ENCODE data around the gene SLC35E4. TPM values are rescaled to one million over a fixed set of nuclear protein-coding genes. Genes with fewer than 3 reads are reported as not detected.

The SLC35E4 gene
- total RNA-seq, 4 donors from 2014 or later: 14.6 to 22.2 (median 18.6) TPM

GRCh38 chr22:30596199-30596598 is 39.4 kb upstream of the SLC35E4 start:
- no peak for TF ChIP-seq CTCF (IDR thresholded peaks at IDR 0.05)
- no peak for TF ChIP-seq POLR2A (IDR thresholded peaks at IDR 0.05)
- no peak overlapping the region for H3K4me3 ChIP-seq (ENCODE audit: low read depth, poor library complexity, severe bottlenecking)
- 58 to 79% methylated on average over 2 of the region's 2 CpGs for WGBS, 2 donors
- intact Hi-C loops (cut with DNase I; ENCODE audit: low total_unique reads): no loop called here
- DNase-seq (ENCODE audit: low spot score in 2 of 2): no peak

- 91 to 97% methylated on average over 7 to 29 of the region's 29 CpGs for WGBS, 2 donors
- no peak for DNase-seq (ENCODE audit: low spot score in 2 of 2)
- intact Hi-C loops (cut with DNase I; ENCODE audit: low total_unique reads): no loop called here
- H3K4me3 ChIP-seq (ENCODE audit: low read depth, poor library complexity, severe bottlenecking): no peak overlapping the region
- TF ChIP-seq CTCF (IDR thresholded peaks at IDR 0.05) (no peak), POLR2A (IDR thresholded peaks at IDR 0.05) (no peak)
These were observed 38.7 kb upstream of the SLC35E4 start for GRCh38 chr22:30596886-30597285.

DNA sequence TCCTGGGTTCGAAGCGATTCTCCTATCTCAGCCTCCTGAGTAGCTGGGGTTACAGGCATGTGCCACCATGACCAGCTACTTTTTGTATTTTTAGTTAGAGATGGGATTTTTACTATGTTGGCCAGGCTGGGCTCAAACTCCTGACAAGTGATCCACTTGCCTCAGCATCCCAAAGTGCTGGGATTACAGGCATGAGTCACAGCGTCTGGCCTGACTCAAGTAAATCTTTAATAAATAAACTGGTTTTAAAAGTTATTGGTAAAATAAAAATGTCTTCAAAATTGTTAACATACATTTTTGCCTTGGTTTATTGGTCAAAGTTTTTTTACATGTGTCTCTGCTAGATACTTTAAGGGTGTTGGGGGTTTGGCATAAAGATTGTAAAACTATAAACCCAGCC is 36.6 kb upstream of the SLC35E4 start:
- no peak for TF ChIP-seq CTCF (IDR thresholded peaks at IDR 0.05)
- TF ChIP-seq POLR2A (IDR thresholded peaks at IDR 0.05): no peak
- H3K4me3 ChIP-seq (ENCODE audit: low read depth, poor library complexity, severe bottlenecking): no peak overlapping the region
- no peak for DNase-seq (ENCODE audit: low spot score in 2 of 2)
- intact Hi-C loops (cut with DNase I; ENCODE audit: low total_unique reads): no loop called here
- WGBS, 2 donors: 94 to 95% methylated on average over 3 of the region's 3 CpGs

- TF ChIP-seq POLR2A (IDR thresholded peaks at IDR 0.05): no peak
- TF ChIP-seq CTCF (IDR thresholded peaks at IDR 0.05): no peak
- intact Hi-C loops (cut with DNase I; ENCODE audit: low total_unique reads): no loop called here
- H3K4me3 ChIP-seq (ENCODE audit: low read depth, poor library complexity, severe bottlenecking): no peak overlapping the region
- WGBS, 2 donors: 55 to 59% methylated on average over 3 of the region's 3 CpGs
- no peak for DNase-seq (ENCODE audit: low spot score in 2 of 2)
These were observed 34.7 kb upstream of the SLC35E4 start for GRCh38 chr22:30600921-30601320.

DNA sequence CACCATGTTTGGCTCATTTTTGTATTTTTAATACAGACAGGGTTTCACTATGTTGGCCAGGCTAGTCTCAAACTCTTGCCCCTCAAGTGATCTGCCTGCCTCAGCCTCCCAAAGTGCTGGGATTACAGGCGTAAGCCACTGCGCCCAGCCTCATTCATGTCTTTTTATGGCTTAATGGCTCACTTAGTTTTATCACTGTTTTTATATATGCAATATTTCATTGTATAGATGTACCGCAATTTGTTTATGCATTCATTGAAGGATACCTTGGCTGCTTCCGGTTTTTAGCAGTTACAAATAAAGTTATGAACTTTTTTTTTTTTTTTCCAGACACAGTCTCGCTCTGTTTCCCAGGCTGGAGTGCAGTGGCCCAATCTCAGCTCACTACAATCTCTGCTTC is 34.1 kb upstream of the SLC35E4 start:
- DNase-seq (ENCODE audit: low spot score in 2 of 2): no peak
- 89% methylated on average over 5 of the region's 5 CpGs for WGBS, 2 donors
- TF ChIP-seq POLR2A (IDR thresholded peaks at IDR 0.05): no peak
- no peak for TF ChIP-seq CTCF (IDR thresholded peaks at IDR 0.05)
- H3K4me3 ChIP-seq (ENCODE audit: low read depth, poor library complexity, severe bottlenecking): no peak overlapping the region
- intact Hi-C loops (cut with DNase I; ENCODE audit: low total_unique reads): no loop called here

DNA sequence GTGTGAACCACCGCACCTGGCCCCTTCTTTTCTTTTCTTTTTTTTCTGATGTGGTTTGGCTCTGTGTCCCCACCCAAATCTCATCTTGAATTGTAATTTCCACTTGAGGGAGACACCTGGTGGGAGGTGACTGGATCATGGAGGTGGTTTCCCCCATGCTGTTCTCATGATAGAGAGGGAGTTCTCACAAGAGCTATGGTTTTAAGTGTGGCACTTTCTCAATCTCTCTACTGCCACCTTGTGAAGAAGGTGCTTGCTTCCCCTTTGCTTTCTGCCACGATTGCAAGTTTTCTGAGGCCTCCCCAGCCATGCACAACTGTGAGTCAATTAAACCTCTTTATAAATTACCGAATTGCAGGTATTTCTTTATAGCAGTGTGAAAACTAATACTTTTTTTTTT is 33.5 kb upstream of the SLC35E4 start:
- 60 to 64% methylated on average over 3 of the region's 3 CpGs for WGBS, 2 donors
- no peak overlapping the region for H3K4me3 ChIP-seq (ENCODE audit: low read depth, poor library complexity, severe bottlenecking)
- no peak for DNase-seq (ENCODE audit: low spot score in 2 of 2)
- intact Hi-C loops (cut with DNase I; ENCODE audit: low total_unique reads): no loop called here
- no peak for TF ChIP-seq CTCF (IDR thresholded peaks at IDR 0.05)
- no peak for TF ChIP-seq POLR2A (IDR thresholded peaks at IDR 0.05)
